Tibial artery (tissue), 4 donors: ENCODE measurements around the gene DONSON.
A peak's percentile ranks its signal among the peaks of the same experiment; 100 is the strongest.

Experiments used
- DNase-seq, 2 donors: peaks; one replicate each; pipeline ENCODE4 v3.0.0-alpha.2; 2019
- H3K27ac ChIP-seq, 2 donors: fragments of 200-600 bp; sonication (generic) in 1 of 2; 1 replicate in 1 of 2; 2 replicates in 1 of 2; pipeline ENCODE4 v1.5.1; 2018 to 2019; ENCODE audit warnings: mild to moderate bottlenecking in 1 of 2
- H3K27me3 ChIP-seq, 2 donors: fragments of 200-600 bp; sonication (generic) in 1 of 2; one replicate each; pipeline versions ENCODE4 v1.5.1 to v1.6.0; 2016 to 2019
- H3K36me3 ChIP-seq, 3 donors: fragments of 200-600 bp; sonication (generic) in 2 of 3; one replicate each; pipeline ENCODE4 v1.5.1; 2016 to 2019; ENCODE audit warnings: mild to moderate bottlenecking in 2 of 3
- H3K4me1 ChIP-seq, 4 donors: fragments of 200-600 bp; sonication (generic) in 2 of 4; 1 replicate in 3 of 4; 2 replicates in 1 of 4; pipeline ENCODE4 v1.5.1; 2016 to 2019
- H3K4me3 ChIP-seq, 2 donors: fragments of 200-600 bp; sonication (generic) in 1 of 2; 1 replicate in 1 of 2; 2 replicates in 1 of 2; pipeline ENCODE4 v1.5.1; 2018 to 2019; ENCODE audit warnings: mild to moderate bottlenecking in 2 of 2
- H3K9me3 ChIP-seq, 3 donors: fragments of 200-600 bp; sonication (generic) in 1 of 3; one replicate each; pipeline ENCODE4 v1.5.1; 2016 to 2019
- intact Hi-C: fragments of 100-400 bp; cut with DNase I; formaldehyde crosslinking; loops from one replicate; pipeline ENCODE4 v1.15.0; 2023; ENCODE audit warnings: low total_unique reads
- TF ChIP-seq, protein P1 (sequence below), 2 experiments: fragments of 200-600 bp in 1 of 2; fragments of 450-650 bp in 1 of 2; IDR thresholded peaks; one replicate each; pipeline ENCODE4 v1.5.1; 2017 to 2019; ENCODE audit warnings: antibody characterized with exemption in 2 of 2, mild to moderate bottlenecking in 1 of 2, moderate library complexity in 1 of 2

The DONSON gene

DNA sequence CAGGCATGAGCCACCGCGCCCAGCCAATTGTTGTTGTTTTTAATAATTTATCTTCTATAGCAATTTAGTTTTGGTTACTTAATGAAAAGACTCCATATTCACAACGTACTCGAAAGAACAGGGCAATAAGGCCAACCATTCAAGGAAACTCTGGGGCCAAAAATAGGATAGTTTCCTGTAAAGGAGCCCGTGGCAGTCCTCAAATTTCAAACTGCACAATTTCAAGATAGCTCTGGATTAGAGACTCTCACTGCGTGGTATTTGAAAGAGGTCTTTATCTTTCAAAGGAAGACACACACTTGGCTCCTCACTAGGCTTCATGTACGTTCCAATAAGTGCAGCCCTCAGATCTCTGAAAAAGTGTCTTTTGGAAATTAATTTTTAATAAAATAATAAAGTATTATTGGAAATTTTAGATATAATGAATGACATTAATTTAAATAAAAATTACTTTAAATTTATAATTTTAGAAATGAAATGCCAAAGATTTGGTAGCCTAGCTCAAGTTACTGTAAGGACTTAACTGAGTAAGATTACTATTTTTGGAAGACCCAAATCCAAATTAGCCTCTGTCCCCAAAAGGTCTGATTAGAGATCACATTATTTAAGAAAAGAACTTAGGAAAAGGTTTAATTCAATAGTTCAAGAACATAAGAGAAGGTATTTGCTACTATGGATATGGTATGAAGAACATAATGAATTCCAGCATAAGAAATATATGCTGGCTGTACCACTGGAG lies 22.7 kb upstream of the DONSON start:
- TF ChIP-seq, protein P1, sequence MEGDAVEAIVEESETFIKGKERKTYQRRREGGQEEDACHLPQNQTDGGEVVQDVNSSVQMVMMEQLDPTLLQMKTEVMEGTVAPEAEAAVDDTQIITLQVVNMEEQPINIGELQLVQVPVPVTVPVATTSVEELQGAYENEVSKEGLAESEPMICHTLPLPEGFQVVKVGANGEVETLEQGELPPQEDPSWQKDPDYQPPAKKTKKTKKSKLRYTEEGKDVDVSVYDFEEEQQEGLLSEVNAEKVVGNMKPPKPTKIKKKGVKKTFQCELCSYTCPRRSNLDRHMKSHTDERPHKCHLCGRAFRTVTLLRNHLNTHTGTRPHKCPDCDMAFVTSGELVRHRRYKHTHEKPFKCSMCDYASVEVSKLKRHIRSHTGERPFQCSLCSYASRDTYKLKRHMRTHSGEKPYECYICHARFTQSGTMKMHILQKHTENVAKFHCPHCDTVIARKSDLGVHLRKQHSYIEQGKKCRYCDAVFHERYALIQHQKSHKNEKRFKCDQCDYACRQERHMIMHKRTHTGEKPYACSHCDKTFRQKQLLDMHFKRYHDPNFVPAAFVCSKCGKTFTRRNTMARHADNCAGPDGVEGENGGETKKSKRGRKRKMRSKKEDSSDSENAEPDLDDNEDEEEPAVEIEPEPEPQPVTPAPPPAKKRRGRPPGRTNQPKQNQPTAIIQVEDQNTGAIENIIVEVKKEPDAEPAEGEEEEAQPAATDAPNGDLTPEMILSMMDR (IDR thresholded peaks at IDR 0.05), result no peak
- no peak for DNase-seq
- Histone ChIP-seq H3K27ac (no peak overlapping the region), H3K4me3 (no peak overlapping the region), H3K27me3 (no peaks in the 10 kb centered on the region), H3K9me3 (no peaks in the 10 kb centered on the region), H3K36me3 (peaks cover 23 to 96% (median 51%) of the 10 kb centered on the region in 3 donors), H3K4me1 (no peaks in the 10 kb centered on the region)
- intact Hi-C loops, result no loop called here

- intact Hi-C loops, result no loop called here
- Histone ChIP-seq H3K27me3 (no peaks in the 10 kb centered on the region), H3K36me3 (peaks cover 26 to 77% (median 51%) of the 10 kb centered on the region in 3 donors), H3K27ac (no peak overlapping the region), H3K4me3 (no peak overlapping the region), H3K4me1 (no peaks in the 10 kb centered on the region), H3K9me3 (no peaks in the 10 kb centered on the region)
- TF ChIP-seq, protein P1 (IDR thresholded peaks at IDR 0.05), result no peak
- no peak for DNase-seq
Measured at GRCh38 chr21:33608559-33608958, 20.1 kb upstream of the DONSON start.

- no peaks in the 10 kb centered on the region for H3K4me1 ChIP-seq
- TF ChIP-seq, protein P1 (IDR thresholded peaks at IDR 0.05), result no peak
- intact Hi-C loops, result no loop called here
- no peaks in the 10 kb centered on the region for H3K9me3 ChIP-seq
- H3K36me3 ChIP-seq, result peaks cover 69 to 96% (median 73%) of the 10 kb centered on the region in 3 donors
- no peaks in the 10 kb centered on the region for H3K27me3 ChIP-seq
- DNase-seq, result no peak
- H3K4me3 ChIP-seq, result no peak overlapping the region
- no peak overlapping the region for H3K27ac ChIP-seq
Measured at GRCh38 chr21:33598051-33598450, 9.6 kb upstream of the DONSON start.

- H3K4me3 ChIP-seq, result peak overlapping the region; percentile 73 to 85
- no peaks in the 10 kb centered on the region for H3K9me3 ChIP-seq
- no peaks in the 10 kb centered on the region for H3K27me3 ChIP-seq
- peak in 1 of 2 donors; percentile 21 for DNase-seq
- peaks cover 0 to 11% (median 7%) of the 10 kb centered on the region in 4 donors for H3K4me1 ChIP-seq
- TF ChIP-seq, protein P1 (IDR thresholded peaks at IDR 0.05), result peak in 1 of 2 experiments; percentile 17
- peaks cover 0 to 4% (median 0%) of the 10 kb centered on the region in 3 donors for H3K36me3 ChIP-seq
- H3K27ac ChIP-seq, result peak overlapping the region; percentile 72 to 83
- intact Hi-C loops, result no loop called here
Measured at GRCh38 chr21:33587792-33588484, 546 bp downstream of the DONSON start.

GRCh38 chr21:33586927-33587326 lies 1.6 kb downstream of the DONSON start:
- Histone ChIP-seq H3K27ac (no peak overlapping the region), H3K4me3 (no peak overlapping the region), H3K36me3 (no peaks in the 10 kb centered on the region), H3K27me3 (no peaks in the 10 kb centered on the region), H3K4me1 (peaks cover 0 to 11% (median 7%) of the 10 kb centered on the region in 4 donors), H3K9me3 (no peaks in the 10 kb centered on the region)
- no peak for DNase-seq
- TF ChIP-seq, protein P1 (IDR thresholded peaks at IDR 0.05), result no peak
- intact Hi-C loops, result no loop called here
